Endothelial cell of umbilical vein (primary cell): ENCODE results near the gene CAPN12. TPM values are rescaled to one million over a fixed set of nuclear protein-coding genes. Genes with fewer than 3 reads are reported as not detected.

Source experiments
- BruUV-seq: library from RNA; stranded (reverse); fragments of 400-500 nt; replicated peaks from 2 replicates; lab custom pipeline; 2021; lab: Mats Ljungman, UMichigan
- CTCF ChIA-PET: fragments of 300-600, 350-600 bp; sonication (Branson Sonifier 250); formaldehyde crosslinking; loops from one replicate; lab custom pipeline; 2021; ENCODE audit warnings: antibody characterized with exemption, inconsistent platforms; lab: Charles Lee
- POLR2A ChIA-PET: fragments of 300-600, 350-600 bp; sonication (Branson Sonifier 250); formaldehyde crosslinking; loops from one replicate; lab custom pipeline; 2021; ENCODE audit warnings: antibody characterized with exemption, inconsistent platforms; lab: Charles Lee
- DNase-seq: peaks from one replicate; pipeline ENCODE4 v3.0.0-alpha.2; 2011; ENCODE audit warnings: low read depth, low spot score
- FAIRE-seq: peaks from 2 replicates; lab custom pipeline; 2011; peaks lifted over from hg19 to GRCh38; lab: Jason Lieb, UNC
- H2AFZ ChIP-seq: 2 replicates; pipeline ENCODE4 v1.6.0; 2012; ENCODE audit warnings: low read depth, low read length, control low read depth, inconsistent platforms
- H3K27ac ChIP-seq: 2 replicates; pipeline ENCODE4 v1.5.1; 2011; ENCODE audit warnings: low read depth, mild to moderate bottlenecking, control low read depth, low read length, moderate library complexity; ENCODE audit not compliant: insufficient read depth
- H3K27me3 ChIP-seq, 2 experiments: 2 replicates each; pipeline versions ENCODE4 v1.6.0 to v1.6.1; 2011; ENCODE audit warnings: low read length in 2 of 2, mixed read lengths in 1 of 2; ENCODE audit not compliant: control insufficient read depth in 2 of 2, insufficient read depth in 2 of 2
- H3K36me3 ChIP-seq, 2 experiments: 2 replicates in 1 of 2; 3 replicates in 1 of 2; pipeline ENCODE4 v1.5.1; 2011; ENCODE audit warnings: low read length in 2 of 2, mild to moderate bottlenecking in 1 of 2, moderate library complexity in 1 of 2; ENCODE audit not compliant: control insufficient read depth in 2 of 2, insufficient read depth in 2 of 2; ENCODE audit errors: extremely low read depth in 1 of 2
- H3K4me1 ChIP-seq: 3 replicates; pipeline ENCODE4 v1.5.1; 2011; ENCODE audit warnings: mild to moderate bottlenecking, low read length; ENCODE audit not compliant: control insufficient read depth, insufficient read depth; ENCODE audit errors: extremely low read depth
- H3K4me2 ChIP-seq: 2 replicates; pipeline ENCODE4 v1.6.1; 2011; ENCODE audit warnings: low read length, control low read depth, mixed read lengths; ENCODE audit not compliant: insufficient read depth
- H3K4me3 ChIP-seq, 3 experiments: fragments of 200-600 bp in 1 of 3; sonication (generic), shearing (Covaris generic) in 1 of 3; replicated peaks in 1 of 3; 2 replicates each; pipeline ENCODE4 v1.5.1; 2011 to 2016; ENCODE audit warnings: control low read depth in 3 of 3, low read length in 3 of 3, mild to moderate bottlenecking in 2 of 3, inconsistent platforms in 1 of 3, low read depth in 1 of 3, moderate library complexity in 1 of 3; ENCODE audit not compliant: insufficient read depth in 1 of 3
- H3K79me2 ChIP-seq: 2 replicates; pipeline ENCODE4 v1.6.0; 2012; ENCODE audit warnings: low read length, inconsistent platforms; ENCODE audit not compliant: control insufficient read depth, insufficient read depth
- H3K9ac ChIP-seq: replicated peaks from 2 replicates; pipeline ENCODE3; 2011; ENCODE audit warnings: low read length, control low read depth; ENCODE audit not compliant: insufficient read depth; ENCODE audit errors: extremely low read depth
- H3K9me1 ChIP-seq: replicated peaks from 3 replicates; pipeline ENCODE4 v1.6.0; 2011; ENCODE audit warnings: mild to moderate bottlenecking, low read length; ENCODE audit not compliant: control insufficient read depth, insufficient read depth; ENCODE audit errors: extremely low read depth
- H3K9me3 ChIP-seq: replicated peaks from 2 replicates; pipeline ENCODE4 v1.5.1; 2012; ENCODE audit warnings: low read length, inconsistent platforms; ENCODE audit not compliant: control insufficient read depth, insufficient read depth
- H4K20me1 ChIP-seq: replicated peaks from 2 replicates; pipeline ENCODE3; 2011; ENCODE audit warnings: mild to moderate bottlenecking, low read length; ENCODE audit not compliant: control insufficient read depth, insufficient read depth; ENCODE audit errors: extremely low read depth
- FOS ChIP-seq: IDR thresholded peaks from 2 replicates; pipeline ENCODE4 v1.6.1; 2011; ENCODE audit warnings: mild to moderate bottlenecking, low read length, moderate library complexity, borderline replicate concordance; ENCODE audit not compliant: insufficient read depth
- JUN ChIP-seq: IDR thresholded peaks from 2 replicates; pipeline ENCODE4 v1.6.1; 2011; ENCODE audit warnings: borderline replicate concordance, low read depth; ENCODE audit not compliant: insufficient read length, insufficient read depth
- POLR2A ChIP-seq: IDR thresholded peaks from 2 replicates; pipeline ENCODE4 v1.6.1; 2012; ENCODE audit warnings: low read depth, mild to moderate bottlenecking, control low read depth, low read length
- POLR2AphosphoS5 ChIP-seq: IDR thresholded peaks from 2 replicates; pipeline ENCODE4 v1.6.1; 2012; ENCODE audit warnings: low read depth, mild to moderate bottlenecking, control low read depth, low read length, moderate library complexity; ENCODE audit not compliant: insufficient read depth
- dilution Hi-C: fragments of 300-500 bp; cut with MboI; formaldehyde crosslinking; loops from one replicate; pipeline ENCODE4 v1.15.0; 2019; ENCODE audit warnings: low sequenced_read_pairs; ENCODE audit not compliant: extremely low pct_ligation_motif_present
- intact Hi-C: fragments of 100-400 bp; cut with micrococcal nuclease; formaldehyde crosslinking; loops from one replicate; pipeline ENCODE4 v1.10.0; 2022
- polyA plus RNA-seq, 4 experiments: library from polyadenylated mRNA; depleted of rRNA in 3 of 4; stranded (reverse) in 3 of 4; unstranded in 1 of 4; fragments of >200 nt; gene quantifications; 2 replicates each; pipeline versions ENCODE4 v1.2.1 to v1.2.3, GENCODE V29; 2011 to 2012; ENCODE audit warnings: missing spikeins in 1 of 4
- total RNA-seq: library from RNA; stranded (reverse); gene quantifications from 2 replicates; pipeline ENCODE4 v1.2.3, GENCODE V29; 2021

The CAPN12 gene
- total and polyA plus RNA-seq, 2 donors (not counting 3 experiments of a cell fraction or from before 2014, with no cell fraction given) = 0.35 TPM; not detected in 1

- H3K36me3 ChIP-seq = peaks cover 0 to 2% of the 10 kb centered on the region in 2 experiments
- peak overlapping the region; percentile 99 for H3K27ac ChIP-seq
- H3K4me1 ChIP-seq = peaks cover 37% of the 10 kb centered on the region
- H3K9me3 ChIP-seq = no peaks in the 10 kb centered on the region
- FAIRE-seq (peak; percentile 97), DNase-seq (peak; percentile 85)
- H3K4me2 ChIP-seq = peak overlapping the region; percentile 14
- no peaks in the 10 kb centered on the region for H3K27me3 ChIP-seq
- no peak overlapping the region for H2AFZ ChIP-seq
- no peaks in the 10 kb centered on the region for H3K9me1 ChIP-seq
- BruUV-seq = TSS peak; percentile 63
- TF ChIP-seq FOS (peak; percentile 69), POLR2AphosphoS5 (no peak), POLR2A (peak; percentile 61), JUN (peak; percentile 88)
- intact Hi-C loops = loop anchor here (1.0 to 2.0 kb wide), 5 partner anchors 8 to 42 kb away; no protein-coding TSS in a partner anchor
- H3K9ac ChIP-seq = peak overlapping the region; percentile 86
- CTCF ChIA-PET = interaction anchor here (0.7 to 1.7 kb wide), 10 partner anchors 10 to 291 kb away, joined by 3 to 6 read pairs (median 3); partner anchors contain the start of gene FAM98C
- no peaks in the 10 kb centered on the region for H4K20me1 ChIP-seq
- no peak overlapping the region for H3K4me3 ChIP-seq
- H3K79me2 ChIP-seq = peaks cover 96% of the 10 kb centered on the region
- POLR2A ChIA-PET = interaction anchor here (0.9 to 1.4 kb wide), 2 partner anchors 10 to 46 kb away, joined by 3 to 17 read pairs; partner anchors contain the start of gene ACTN4
- dilution Hi-C loops = no loop called here
Observed at GRCh38 chr19:38693380-38694223, 50.7 kb downstream of the CAPN12 start.
